BE2C (cell line): ENCODE results near the gene PLEKHO2.

Experiments used
- DNase-seq: peaks from one replicate; pipeline ENCODE4 v3.0.0-alpha.2; 2020
- H3K27me3 ChIP-seq: fragments of 250-450 bp; sonication (Bioruptor Pico); 2 replicates; pipeline ENCODE4 v1.5.1; 2020; ENCODE audit warnings: mild to moderate bottlenecking
- H3K36me3 ChIP-seq: fragments of 250-450 bp; sonication (Bioruptor Pico); 2 replicates; pipeline ENCODE4 v1.5.1; 2020; ENCODE audit warnings: mild to moderate bottlenecking
- H3K4me1 ChIP-seq: fragments of 250-450 bp; sonication (Bioruptor Pico); 2 replicates; pipeline ENCODE4 v1.5.1; 2020
- H3K4me3 ChIP-seq: 2 replicates; pipeline ENCODE4 v1.5.1; 2011; ENCODE audit warnings: low read depth, low read length
- H3K9me3 ChIP-seq: fragments of 250-450 bp; sonication (Bioruptor Pico); 2 replicates; pipeline ENCODE4 v1.5.1; 2020
- CTCF ChIP-seq: IDR thresholded peaks from 2 replicates; pipeline ENCODE4 v1.5.1; 2012; ENCODE audit warnings: mild to moderate bottlenecking, low read depth, low read length

PLEKHO2 gene

GRCh38 chr15:64806509-64806908 lies 35.2 kb upstream of the PLEKHO2 start:
- H3K36me3 ChIP-seq: no peaks in the 10 kb centered on the region
- H3K27me3 ChIP-seq: no peaks in the 10 kb centered on the region
- H3K4me1 ChIP-seq: peaks cover 11% of the 10 kb centered on the region
- H3K4me3 ChIP-seq: no peak overlapping the region
- DNase-seq: no peak
- no peaks in the 10 kb centered on the region for H3K9me3 ChIP-seq
- TF ChIP-seq CTCF: no peak

- H3K4me3 ChIP-seq: no peak overlapping the region
- no peaks in the 10 kb centered on the region for H3K9me3 ChIP-seq
- peaks cover 15% of the 10 kb centered on the region for H3K4me1 ChIP-seq
- DNase-seq: no peak
- TF ChIP-seq CTCF: no peak
- H3K36me3 ChIP-seq: no peaks in the 10 kb centered on the region
- no peaks in the 10 kb centered on the region for H3K27me3 ChIP-seq
Measured at GRCh38 chr15:64807051-64807749, 34.5 kb upstream of the PLEKHO2 start.

GRCh38 chr15:64807751-64808222 lies 33.9 kb upstream of the PLEKHO2 start:
- H3K36me3 ChIP-seq: no peaks in the 10 kb centered on the region
- TF ChIP-seq CTCF: no peak
- DNase-seq: no peak
- H3K4me1 ChIP-seq: peaks cover 17% of the 10 kb centered on the region
- H3K4me3 ChIP-seq: no peak overlapping the region
- H3K9me3 ChIP-seq: no peaks in the 10 kb centered on the region
- no peaks in the 10 kb centered on the region for H3K27me3 ChIP-seq

- no peak overlapping the region for H3K4me3 ChIP-seq
- no peaks in the 10 kb centered on the region for H3K36me3 ChIP-seq
- H3K27me3 ChIP-seq: no peaks in the 10 kb centered on the region
- no peak for TF ChIP-seq CTCF
- H3K9me3 ChIP-seq: no peaks in the 10 kb centered on the region
- no peak for DNase-seq
- peaks cover 28% of the 10 kb centered on the region for H3K4me1 ChIP-seq
Measured at GRCh38 chr15:64808785-64809453, 32.8 kb upstream of the PLEKHO2 start.

GRCh38 chr15:64809649-64810496 lies 31.8 kb upstream of the PLEKHO2 start:
- TF ChIP-seq CTCF: peak; percentile 98
- Histone ChIP-seq H3K36me3 (no peaks in the 10 kb centered on the region), H3K27me3 (no peaks in the 10 kb centered on the region), H3K4me1 (peaks cover 28% of the 10 kb centered on the region), H3K4me3 (no peak overlapping the region), H3K9me3 (no peaks in the 10 kb centered on the region)
- DNase-seq: peak; percentile 89
